Parietal lobe (tissue), 1 donor: ENCODE measurements around the gene PCCB. TPM values are rescaled to one million over a fixed set of nuclear protein-coding genes. Genes with fewer than 3 reads are reported as not detected.

Experiments used
- total RNA-seq: library from RNA; depleted of rRNA; stranded (reverse); fragments of >200 nt; gene quantifications from one replicate; pipeline ENCODE4 v1.2.3, GENCODE V29; 2014

PCCB gene
- total RNA-seq: 39.8 TPM

GRCh38 chr3:136250059-136250902 lies at the start of gene PCCB:
Gene PCCB (plus strand): TSS chr3:136250340. CDS start chr3:136250376, 36 bp downstream.

Other genes with a start within 250 kb of the PCCB start
- gene MSL2, start 54.0 kb upstream of the PCCB start, total RNA-seq: 38.5 TPM